RWPE2 (cell line): ENCODE data around the gene KCNAB1.

ENCODE experiments used
- ATAC-seq: fragments of 200-7000 bp; cut with Tn5 transposase; 3 replicates; pipeline ENCODE4 v1.9.1; 2021; ENCODE audit warnings: low read depth
- DNase-seq: peaks from one replicate; pipeline ENCODE4 v3.0.0-alpha.2; 2020; ENCODE audit warnings: low spot score
- H3K27ac ChIP-seq: fragments of 450-650 bp; 2 replicates; pipeline ENCODE4 v1.5.1; 2017; ENCODE audit warnings: mild to moderate bottlenecking; ENCODE audit not compliant: poor library complexity, severe bottlenecking
- H3K27me3 ChIP-seq: fragments of 250-450 bp; sonication (Bioruptor Pico); 2 replicates; pipeline ENCODE4 v1.5.1; 2021; ENCODE audit warnings: mild to moderate bottlenecking, moderate library complexity; ENCODE audit not compliant: insufficient read depth, poor library complexity, severe bottlenecking
- H3K36me3 ChIP-seq: fragments of 250-450 bp; sonication (Bioruptor Pico); 2 replicates; pipeline ENCODE4 v1.5.1; 2020; ENCODE audit warnings: low read depth, mild to moderate bottlenecking, moderate library complexity
- H3K4me1 ChIP-seq: fragments of 250-450 bp; sonication (Bioruptor Pico); 2 replicates; pipeline ENCODE4 v1.5.1; 2021; ENCODE audit warnings: mild to moderate bottlenecking, moderate library complexity; ENCODE audit not compliant: insufficient read depth, poor library complexity, severe bottlenecking
- H3K4me3 ChIP-seq: fragments of 250-450 bp; sonication (Bioruptor Pico); 2 replicates; pipeline ENCODE4 v1.5.1; 2021; ENCODE audit warnings: mild to moderate bottlenecking, moderate library complexity; ENCODE audit not compliant: severe bottlenecking
- H3K9me3 ChIP-seq: fragments of 250-450 bp; sonication (Bioruptor Pico); 2 replicates; pipeline ENCODE4 v1.5.1; 2021; ENCODE audit warnings: mild to moderate bottlenecking, moderate library complexity; ENCODE audit not compliant: severe bottlenecking
- TF ChIP-seq, protein P1 (sequence below): fragments of 450-650 bp; IDR thresholded peaks from one replicate; pipeline ENCODE4 v1.5.1; 2017; ENCODE audit warnings: mild to moderate bottlenecking, moderate library complexity; ENCODE audit not compliant: poor library complexity, severe bottlenecking

The KCNAB1 gene

DNA sequence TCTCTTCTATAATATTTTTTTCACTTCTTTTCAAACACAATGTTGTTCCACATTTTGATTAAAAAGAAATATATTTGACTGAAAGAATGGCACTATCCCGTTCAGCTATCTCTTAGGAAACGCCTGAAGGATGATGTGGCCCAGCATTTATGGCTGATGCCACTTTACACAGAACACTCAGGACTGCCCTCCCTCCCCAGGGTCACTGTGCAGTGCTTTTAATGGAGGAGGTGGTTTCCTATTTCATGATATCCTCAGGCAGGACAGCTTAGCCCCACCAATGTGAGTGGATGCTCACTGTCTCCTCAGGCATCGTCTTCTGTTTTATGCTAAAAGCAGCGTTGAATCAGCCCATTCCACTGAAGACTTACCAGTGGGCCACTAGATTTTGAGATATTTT, 135.9 kb downstream of the KCNAB1 start:
- Histone ChIP-seq H3K9me3 (no peaks in the 10 kb centered on the region), H3K4me1 (no peaks in the 10 kb centered on the region), H3K4me3 (no peak overlapping the region), H3K36me3 (no peaks in the 10 kb centered on the region), H3K27me3 (no peaks in the 10 kb centered on the region), H3K27ac (no peak overlapping the region)
- no peak for DNase-seq
- TF ChIP-seq, protein P1, sequence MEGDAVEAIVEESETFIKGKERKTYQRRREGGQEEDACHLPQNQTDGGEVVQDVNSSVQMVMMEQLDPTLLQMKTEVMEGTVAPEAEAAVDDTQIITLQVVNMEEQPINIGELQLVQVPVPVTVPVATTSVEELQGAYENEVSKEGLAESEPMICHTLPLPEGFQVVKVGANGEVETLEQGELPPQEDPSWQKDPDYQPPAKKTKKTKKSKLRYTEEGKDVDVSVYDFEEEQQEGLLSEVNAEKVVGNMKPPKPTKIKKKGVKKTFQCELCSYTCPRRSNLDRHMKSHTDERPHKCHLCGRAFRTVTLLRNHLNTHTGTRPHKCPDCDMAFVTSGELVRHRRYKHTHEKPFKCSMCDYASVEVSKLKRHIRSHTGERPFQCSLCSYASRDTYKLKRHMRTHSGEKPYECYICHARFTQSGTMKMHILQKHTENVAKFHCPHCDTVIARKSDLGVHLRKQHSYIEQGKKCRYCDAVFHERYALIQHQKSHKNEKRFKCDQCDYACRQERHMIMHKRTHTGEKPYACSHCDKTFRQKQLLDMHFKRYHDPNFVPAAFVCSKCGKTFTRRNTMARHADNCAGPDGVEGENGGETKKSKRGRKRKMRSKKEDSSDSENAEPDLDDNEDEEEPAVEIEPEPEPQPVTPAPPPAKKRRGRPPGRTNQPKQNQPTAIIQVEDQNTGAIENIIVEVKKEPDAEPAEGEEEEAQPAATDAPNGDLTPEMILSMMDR, result no peak
- ATAC-seq, result no peak

DNA sequence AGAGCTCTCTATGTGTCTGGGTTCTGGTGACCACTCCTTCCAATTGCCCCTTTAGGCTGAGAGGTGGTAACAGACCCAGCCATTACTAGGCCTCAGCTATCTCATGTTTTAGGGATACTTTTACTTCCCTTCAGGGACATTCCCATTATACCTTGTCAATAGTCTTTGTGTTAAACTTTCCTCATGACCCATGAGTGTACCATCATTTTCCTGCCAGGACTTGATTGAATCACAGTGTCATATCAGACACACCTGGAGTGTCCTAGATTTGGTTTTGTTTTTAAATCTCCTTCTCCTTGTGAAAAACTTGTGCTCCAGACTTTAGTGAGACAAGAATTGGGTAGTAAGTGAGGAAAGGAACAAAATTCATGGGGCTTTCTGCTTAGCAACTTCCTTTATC, 136.6 kb downstream of the KCNAB1 start:
- Histone ChIP-seq H3K4me1 (no peaks in the 10 kb centered on the region), H3K9me3 (no peaks in the 10 kb centered on the region), H3K27me3 (no peaks in the 10 kb centered on the region), H3K4me3 (no peak overlapping the region), H3K27ac (no peak overlapping the region), H3K36me3 (no peaks in the 10 kb centered on the region)
- DNase-seq, result no peak
- ATAC-seq, result no peak
- TF ChIP-seq, protein P1, result no peak

DNA sequence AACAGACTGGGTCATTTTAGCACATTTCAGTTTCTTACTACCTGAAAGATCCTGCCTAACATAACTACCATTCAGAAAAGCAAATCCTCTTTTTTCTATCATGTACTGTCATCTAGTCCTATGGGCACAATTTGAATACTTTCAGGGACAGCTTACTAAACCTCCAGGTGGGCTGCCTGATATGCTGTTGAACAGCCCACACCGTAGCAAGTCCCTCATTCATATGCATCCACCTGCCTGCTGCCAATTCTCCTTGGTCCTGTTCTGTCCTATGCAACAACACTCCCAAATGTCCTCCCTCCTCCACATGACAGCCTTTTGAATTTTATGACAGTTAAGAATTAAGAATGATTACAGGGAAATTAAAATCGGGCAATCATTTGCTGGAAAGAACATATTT, 137.9 kb downstream of the KCNAB1 start:
- Histone ChIP-seq H3K4me3 (no peak overlapping the region), H3K27ac (no peak overlapping the region), H3K4me1 (no peaks in the 10 kb centered on the region), H3K36me3 (no peaks in the 10 kb centered on the region), H3K9me3 (no peaks in the 10 kb centered on the region), H3K27me3 (no peaks in the 10 kb centered on the region)
- DNase-seq, result no peak
- TF ChIP-seq, protein P1, result no peak
- ATAC-seq, result no peak

DNA sequence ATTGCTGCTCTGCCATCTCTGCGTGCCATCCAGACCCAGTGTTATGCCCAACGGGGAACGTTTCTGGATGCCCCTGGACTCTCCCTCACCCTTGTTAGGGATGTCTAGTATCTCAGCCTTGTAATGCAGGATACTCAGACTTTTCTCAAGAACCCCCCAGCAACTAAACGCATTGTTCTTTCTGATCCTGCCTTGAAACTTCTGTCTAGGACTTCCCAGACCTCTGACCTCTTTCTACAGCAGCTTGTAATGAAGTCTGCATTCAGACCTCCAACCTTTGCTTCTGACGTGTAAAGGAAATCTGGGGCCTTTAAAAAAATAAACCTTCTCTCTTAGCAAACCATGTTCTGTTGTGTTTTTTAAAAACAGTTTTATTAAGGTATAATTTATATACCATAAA, 139.5 kb downstream of the KCNAB1 start:
- DNase-seq, result no peak
- Histone ChIP-seq H3K36me3 (no peaks in the 10 kb centered on the region), H3K4me3 (no peak overlapping the region), H3K4me1 (no peaks in the 10 kb centered on the region), H3K9me3 (no peaks in the 10 kb centered on the region), H3K27me3 (no peaks in the 10 kb centered on the region), H3K27ac (no peak overlapping the region)
- no peak for ATAC-seq
- TF ChIP-seq, protein P1, result no peak

DNA sequence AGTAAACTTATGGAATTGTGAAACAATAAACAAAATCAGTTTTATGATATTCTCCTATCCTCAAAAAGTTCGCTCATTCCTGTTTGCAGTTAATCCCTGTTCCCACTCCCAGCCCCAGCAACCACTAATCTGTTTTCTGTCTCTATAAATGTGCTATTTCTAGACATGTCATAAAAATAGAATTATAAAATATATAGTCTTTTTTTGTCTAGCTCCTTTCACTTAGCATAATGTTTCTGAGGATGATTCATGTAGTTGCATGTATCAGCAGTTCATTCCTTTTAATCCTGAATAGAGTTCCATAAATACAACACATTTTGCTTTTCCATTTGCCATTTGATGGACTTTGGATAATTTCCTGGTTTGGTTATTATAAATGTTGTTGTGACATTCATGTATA, 140.0 kb downstream of the KCNAB1 start:
- ATAC-seq (no peak), DNase-seq (no peak)
- Histone ChIP-seq H3K36me3 (no peaks in the 10 kb centered on the region), H3K4me3 (no peak overlapping the region), H3K9me3 (no peaks in the 10 kb centered on the region), H3K27me3 (no peaks in the 10 kb centered on the region), H3K4me1 (no peaks in the 10 kb centered on the region), H3K27ac (no peak overlapping the region)
- TF ChIP-seq, protein P1, result no peak
